HCT116 (cell line): ENCODE results near the gene IL17D. TPM values are rescaled to one million over a fixed set of nuclear protein-coding genes. Genes with fewer than 3 reads are reported as not detected.

Source experiments
- ATAC-seq: fragments of 200-7000 bp; cut with Tn5 transposase; 2 replicates; pipeline ENCODE4 v1.9.1; 2020; ENCODE audit warnings: mild to moderate bottlenecking, moderate library complexity
- BruUV-seq: library from RNA; stranded (reverse); fragments of 400-500 nt; replicated peaks from 2 replicates; lab custom pipeline; 2021; lab: Mats Ljungman, UMichigan
- CTCF ChIA-PET: fragments of 300-600 bp; sonication (Branson Sonifier 250); formaldehyde crosslinking; loops from one replicate; lab custom pipeline; 2021; ENCODE audit warnings: antibody characterized with exemption; lab: Charles Lee
- POLR2A ChIA-PET: fragments of 300-600, 350-600 bp; sonication (Branson Sonifier 250); formaldehyde crosslinking; loops from one replicate; lab custom pipeline; 2021; ENCODE audit warnings: antibody characterized with exemption; lab: Charles Lee
- RAD21 ChIA-PET, 2 experiments: fragments of 300-600 bp; sonication (Branson Sonifier 250); formaldehyde crosslinking; loops; one replicate each; lab custom pipeline; 2023; ENCODE audit warnings: low total read pairs in 2 of 2; ENCODE audit not compliant: uncharacterized antibody in 2 of 2, unreplicated experiment in 2 of 2, low non-redundant PET in 1 of 2; lab: Charles Lee
- DNase-seq: peaks from one replicate; pipeline ENCODE4 v3.0.0-alpha.2; 2010; ENCODE audit warnings: low read depth, low spot score
- H2AFZ ChIP-seq: fragments of 200-600 bp; shearing (Covaris generic), sonication (generic); 2 replicates; pipeline ENCODE4 v1.6.1; 2017; ENCODE audit warnings: low read depth, mixed run types, mixed read lengths, antibody characterized with exemption, low read length; ENCODE audit not compliant: poor library complexity, severe bottlenecking
- H3K27ac ChIP-seq: 2 replicates; pipeline ENCODE4 v1.5.1; 2012; ENCODE audit warnings: low read depth, low read length
- H3K27me3 ChIP-seq: fragments of 200-600 bp; sonication (generic); 2 replicates; pipeline ENCODE4 v1.6.1; 2016; ENCODE audit warnings: mixed run types, low read length, mixed read lengths; ENCODE audit not compliant: insufficient read depth
- H3K36me3 ChIP-seq, 2 experiments: fragments of 200-500 bp in 1 of 2; fragments of 200-600 bp in 1 of 2; sonication (Bioruptor generic) in 1 of 2; sonication (generic) in 1 of 2; 2 replicates each; pipeline versions ENCODE4 v1.5.1 to v1.6.1; 2014 to 2016; ENCODE audit warnings: low read length in 2 of 2, inconsistent platforms in 1 of 2, mixed read lengths in 1 of 2, mixed run types in 1 of 2; ENCODE audit not compliant: insufficient read depth in 2 of 2, control insufficient read depth in 1 of 2
- H3K4me1 ChIP-seq, 2 experiments: fragments of 200-600 bp in 1 of 2; sonication (generic) in 1 of 2; 2 replicates each; pipeline versions ENCODE4 v1.5.1 to v1.6.1; 2012 to 2017; ENCODE audit warnings: low read length in 2 of 2, inconsistent platforms in 1 of 2, mild to moderate bottlenecking in 1 of 2, mixed read lengths in 1 of 2, mixed run types in 1 of 2, moderate library complexity in 1 of 2; ENCODE audit not compliant: insufficient read depth in 2 of 2, control insufficient read depth in 1 of 2
- H3K4me2 ChIP-seq: fragments of 200-600 bp; sonication (generic); 2 replicates; pipeline ENCODE4 v1.6.1; 2017; ENCODE audit warnings: mixed run types, low read length, mixed read lengths
- H3K4me3 ChIP-seq, 2 experiments: fragments of 200-600 bp in 1 of 2; sonication (generic) in 1 of 2; replicated peaks in 1 of 2; 2 replicates each; pipeline ENCODE4 v1.5.1; 2011 to 2016; ENCODE audit warnings: low read length in 2 of 2, control low read depth in 1 of 2, low read depth in 1 of 2, mild to moderate bottlenecking in 1 of 2, mixed read lengths in 1 of 2, mixed run types in 1 of 2
- H3K79me2 ChIP-seq: fragments of 200-600 bp; sonication (generic); 2 replicates; pipeline ENCODE4 v1.6.1; 2017; ENCODE audit warnings: mild to moderate bottlenecking, mixed run types, low read length, moderate library complexity, mixed read lengths; ENCODE audit not compliant: insufficient read depth
- H3K9ac ChIP-seq: fragments of 200-600 bp; sonication (generic); 2 replicates; pipeline ENCODE4 v1.6.1; 2016; ENCODE audit warnings: low read length, mixed read lengths
- H3K9me2 ChIP-seq: fragments of 200-600 bp; sonication (generic), shearing (Covaris generic); 2 replicates; pipeline ENCODE4 v1.6.1; 2017; ENCODE audit warnings: mixed run types, mild to moderate bottlenecking, moderate library complexity; ENCODE audit not compliant: insufficient read depth
- H3K9me3 ChIP-seq, 2 experiments: fragments of 200-500 bp in 1 of 2; fragments of 200-600 bp in 1 of 2; sonication (Bioruptor generic) in 1 of 2; sonication (generic) in 1 of 2; 2 replicates each; pipeline ENCODE4 v1.6.1; 2014 to 2017; ENCODE audit warnings: low read length in 2 of 2, mixed read lengths in 2 of 2, inconsistent platforms in 1 of 2, low read depth in 1 of 2, mild to moderate bottlenecking in 1 of 2, mixed run types in 1 of 2, moderate library complexity in 1 of 2; ENCODE audit not compliant: control insufficient read depth in 1 of 2, insufficient read depth in 1 of 2
- H4K20me1 ChIP-seq: fragments of 200-600 bp; sonication (generic), shearing (Covaris generic); 2 replicates; pipeline ENCODE4 v1.6.1; 2017; ENCODE audit warnings: mixed run types, mild to moderate bottlenecking, moderate library complexity; ENCODE audit not compliant: insufficient read depth
- ATF3 ChIP-seq: IDR thresholded peaks from 2 replicates; pipeline ENCODE4 v1.6.1; 2012
- CEBPB ChIP-seq: IDR thresholded peaks from 2 replicates; pipeline ENCODE4 v1.6.1; 2012; ENCODE audit warnings: low read depth
- CTCF ChIP-seq, 3 experiments: fragments of 200-600 bp in 1 of 3; sonication (generic) in 1 of 3; IDR thresholded peaks in 2 of 3; conservative IDR thresholded peaks in 1 of 3; 2 replicates each; pipeline ENCODE4 v1.5.1; 2012 to 2017; ENCODE audit warnings: low read depth in 2 of 3, low read length in 2 of 3, antibody characterized with exemption in 1 of 3, borderline replicate concordance in 1 of 3, control low read depth in 1 of 3, mild to moderate bottlenecking in 1 of 3, mixed read lengths in 1 of 3, mixed run types in 1 of 3, moderate library complexity in 1 of 3; ENCODE audit not compliant: insufficient read depth in 1 of 3
- EGR1 ChIP-seq: IDR thresholded peaks from 2 replicates; pipeline ENCODE4 v1.6.1; 2012; ENCODE audit warnings: low read depth
- ELF1 ChIP-seq: IDR thresholded peaks from 2 replicates; pipeline ENCODE4 v1.6.1; 2012; ENCODE audit warnings: low read depth, borderline replicate concordance
- FOSL1 ChIP-seq: IDR thresholded peaks from 2 replicates; pipeline ENCODE4 v1.6.1; 2012; ENCODE audit warnings: low read depth
- JUND ChIP-seq: IDR thresholded peaks from 2 replicates; pipeline ENCODE4 v1.6.1; 2012
- POLR2AphosphoS5 ChIP-seq: IDR thresholded peaks from 2 replicates; pipeline ENCODE4 v1.6.1; 2011; ENCODE audit warnings: mild to moderate bottlenecking, low read depth, low read length, moderate library complexity
- RAD21 ChIP-seq: IDR thresholded peaks from 2 replicates; pipeline ENCODE4 v1.6.1; 2012; ENCODE audit warnings: low read depth, mild to moderate bottlenecking
- REST ChIP-seq: IDR thresholded peaks from 2 replicates; pipeline ENCODE4 v1.6.1; 2012; ENCODE audit warnings: low read depth
- ZFX ChIP-seq: fragments of 450-650 bp; IDR thresholded peaks from 2 replicates; pipeline ENCODE4 v1.6.1; 2017
- intact Hi-C: fragments of 100-400 bp; cut with micrococcal nuclease; formaldehyde crosslinking; loops from 2 replicates; pipeline ENCODE4 v1.10.0; 2022
- total RNA-seq: library from RNA; stranded (reverse); gene quantifications from one replicate; pipeline ENCODE4 v1.2.1, GENCODE V29; 2021; ENCODE audit not compliant: unreplicated experiment

The IL17D gene
- total RNA-seq, 1 experiment from 2014 or later: 0.25 TPM

- CTCF ChIA-PET: no interaction called here
- H3K4me1 ChIP-seq: no peaks in the 10 kb centered on the region
- H3K4me2 ChIP-seq: no peak overlapping the region
- H4K20me1 ChIP-seq: no peaks in the 10 kb centered on the region
- intact Hi-C loops: no loop called here
- no peaks in the 10 kb centered on the region for H3K36me3 ChIP-seq
- POLR2A ChIA-PET: no interaction called here
- RAD21 ChIA-PET: no interaction called here
- no peak overlapping the region for H3K4me3 ChIP-seq
- H3K27ac ChIP-seq: no peak overlapping the region
- H3K9ac ChIP-seq: no peak overlapping the region
- TF ChIP-seq POLR2AphosphoS5: no peak
- no peaks in the 10 kb centered on the region for H3K79me2 ChIP-seq
- DNase-seq (no peak), ATAC-seq (no peak)
- H2AFZ ChIP-seq: no peak overlapping the region
- no peaks in the 10 kb centered on the region for H3K9me2 ChIP-seq
- H3K9me3 ChIP-seq: no peaks in the 10 kb centered on the region
- H3K27me3 ChIP-seq: no peaks in the 10 kb centered on the region
- BruUV-seq: no TSS peak
Measured at GRCh38 chr13:20684041-20684440, 19.5 kb upstream of the IL17D start.

- Histone ChIP-seq H3K4me3 (no peak overlapping the region), H3K9me2 (no peaks in the 10 kb centered on the region), H3K9ac (no peak overlapping the region), H3K27me3 (no peaks in the 10 kb centered on the region), H3K4me1 (no peaks in the 10 kb centered on the region), H3K27ac (no peak overlapping the region), H3K9me3 (no peaks in the 10 kb centered on the region), H2AFZ (no peak overlapping the region), H3K36me3 (no peaks in the 10 kb centered on the region), H3K79me2 (no peaks in the 10 kb centered on the region), H3K4me2 (no peak overlapping the region), H4K20me1 (no peaks in the 10 kb centered on the region)
- DNase-seq: no peak
- ATAC-seq: no peak
- RAD21 ChIA-PET: no interaction called here
- TF ChIP-seq REST: no peak
- no peak for TF ChIP-seq FOSL1
- TF ChIP-seq POLR2AphosphoS5: no peak
- no peak for TF ChIP-seq CEBPB
- no peak for TF ChIP-seq ZFX
- TF ChIP-seq EGR1: no peak
- TF ChIP-seq CTCF (IDR thresholded peaks at IDR 0.05 in 2 of 3, conservative IDR thresholded peaks at IDR 0.05 in 1 of 3; ENCODE audit: borderline replicate concordance in 1 of 3, insufficient read depth in 1 of 3, low read depth in 2 of 3, low read length in 2 of 3): no peak
- TF ChIP-seq ATF3: no peak
- no peak for TF ChIP-seq ELF1
- TF ChIP-seq RAD21: no peak
- no peak for TF ChIP-seq JUND
- BruUV-seq: no TSS peak
- intact Hi-C loops: no loop called here
- POLR2A ChIA-PET: no interaction called here
- CTCF ChIA-PET: no interaction called here
Measured at GRCh38 chr13:20684546-20684945, 19.0 kb upstream of the IL17D start.
